GM19397 (cell line): ENCODE results near the gene OR6S1.
"Not testable (repeated sequence)": the region's sequence is repeated elsewhere in the genome, so short reads cannot be mapped to it uniquely, and the experiment has no call there.

ENCODE experiments used
- ATAC-seq: cut with Tn5 transposase; IDR thresholded peaks from one replicate; pipeline ENCODE4 v1.9.1; 2021; ENCODE audit warnings: mild to moderate bottlenecking, moderate library complexity; ENCODE audit not compliant: unreplicated experiment

Gene OR6S1

GRCh38 chr14:20611277-20611676, 30.2 kb downstream of the OR6S1 start:
- ATAC-seq, result no peak

- no peak for ATAC-seq
Measured at GRCh38 chr14:20610002-20610765, 31.3 kb downstream of the OR6S1 start.

- ATAC-seq, result no peak
Measured at GRCh38 chr14:20609215-20610001, 32.1 kb downstream of the OR6S1 start.

- ATAC-seq, result no peak
Measured at GRCh38 chr14:20608383-20609110, 32.9 kb downstream of the OR6S1 start.

- no peak for ATAC-seq
Measured at GRCh38 chr14:20607617-20608016, 33.9 kb downstream of the OR6S1 start.

- no peak for ATAC-seq
Measured at GRCh38 chr14:20606902-20607242, 34.6 kb downstream of the OR6S1 start.

GRCh38 chr14:20606190-20606901, 35.1 kb downstream of the OR6S1 start:
- ATAC-seq, result no peak

- no peak for ATAC-seq
Measured at GRCh38 chr14:20603813-20604690, 37.4 kb downstream of the OR6S1 start.

GRCh38 chr14:20602583-20602982, 38.9 kb downstream of the OR6S1 start:
- ATAC-seq, result no peak

GRCh38 chr14:20601522-20601921, 40.0 kb downstream of the OR6S1 start:
- ATAC-seq, result no peak

- ATAC-seq, result no peak
Measured at GRCh38 chr14:20597108-20597507, 44.4 kb downstream of the OR6S1 start.

GRCh38 chr14:20595726-20596125, 45.8 kb downstream of the OR6S1 start:
- ATAC-seq, result not testable (repeated sequence)

GRCh38 chr14:20592574-20592973, 48.9 kb downstream of the OR6S1 start:
- no peak for ATAC-seq

GRCh38 chr14:20591235-20591634, 50.3 kb downstream of the OR6S1 start, which contains the start of gene RNASE12:
Gene RNASE12, minus strand, starts transcription at chr14:20591376. Its CDS starts 653 bp downstream, at chr14:20590723.
- ATAC-seq, result no peak
